Activated CD8-positive, alpha-beta memory T cell treated with anti-CD3 and anti-CD28 coated beads, Interleukin-2, amount 50 U/mL, for 48 hours (primary cell): Measurements from ENCODE around the gene UBR4.
"Not testable (repeated sequence)": the region's sequence is repeated elsewhere in the genome, so short reads cannot be mapped to it uniquely, and the experiment has no call there.

Experiments used
- DNase-seq: peaks from one replicate; pipeline ENCODE4 v3.0.0-alpha.2; 2020

UBR4 gene

GRCh38 chr1:19186001-19186400 is 24.1 kb downstream of the UBR4 start:
- DNase-seq = no peak

DNA sequence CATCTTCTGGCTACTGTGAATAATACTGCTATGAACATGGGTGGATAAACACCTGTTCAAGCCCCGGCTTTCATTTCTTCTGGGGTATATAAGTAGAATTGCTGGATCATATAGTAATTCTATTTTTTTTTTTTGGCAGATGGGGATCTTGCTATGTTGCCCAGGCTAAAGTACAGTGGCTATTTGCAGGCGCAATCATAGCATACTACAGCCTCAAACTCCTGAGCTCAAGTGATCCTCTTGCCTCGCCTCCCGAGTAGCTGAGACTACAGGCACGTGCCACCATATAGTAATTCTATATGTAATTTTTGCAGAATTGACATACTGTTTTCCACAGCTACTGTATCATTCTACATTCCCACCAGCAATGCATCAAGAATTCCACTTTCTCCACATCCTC is 27.8 kb downstream of the UBR4 start:
- no peak for DNase-seq

GRCh38 chr1:19180265-19180657 is 29.8 kb downstream of the UBR4 start:
- not testable (repeated sequence) for DNase-seq

DNA sequence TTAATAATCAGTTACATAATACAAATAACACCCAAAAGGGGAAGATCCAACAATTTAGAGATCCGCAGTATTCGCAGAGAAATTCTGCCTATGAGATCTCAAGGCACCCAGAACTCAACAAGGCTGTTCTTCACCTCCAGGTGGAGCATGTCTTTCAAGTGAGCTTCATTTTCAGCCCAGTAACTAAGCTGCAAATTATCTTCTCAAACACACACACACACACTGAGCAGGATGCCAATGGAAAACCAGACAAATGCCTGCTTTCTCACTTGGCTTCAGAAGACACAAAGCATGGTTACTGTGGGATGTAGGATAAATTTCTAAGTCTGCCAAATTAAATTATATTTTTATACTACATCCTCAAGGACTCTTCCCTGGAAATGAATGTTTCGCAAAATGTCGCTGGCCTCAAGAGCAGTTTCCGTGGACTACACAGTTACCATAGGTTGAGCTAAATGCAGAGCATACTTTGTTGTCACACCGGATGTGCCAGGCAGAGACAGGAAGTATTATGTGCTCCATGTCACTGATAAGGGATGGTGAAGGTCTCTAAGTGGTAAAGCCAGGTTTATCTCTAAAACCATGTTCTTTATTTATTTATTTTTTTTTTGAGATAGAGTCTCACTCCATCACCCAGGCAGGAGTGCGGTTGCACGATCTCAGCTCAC is 30.3 kb downstream of the UBR4 start:
- no peak for DNase-seq

- DNase-seq = no peak
Observed at GRCh38 chr1:19178734-19179398, 31.2 kb downstream of the UBR4 start.

DNA sequence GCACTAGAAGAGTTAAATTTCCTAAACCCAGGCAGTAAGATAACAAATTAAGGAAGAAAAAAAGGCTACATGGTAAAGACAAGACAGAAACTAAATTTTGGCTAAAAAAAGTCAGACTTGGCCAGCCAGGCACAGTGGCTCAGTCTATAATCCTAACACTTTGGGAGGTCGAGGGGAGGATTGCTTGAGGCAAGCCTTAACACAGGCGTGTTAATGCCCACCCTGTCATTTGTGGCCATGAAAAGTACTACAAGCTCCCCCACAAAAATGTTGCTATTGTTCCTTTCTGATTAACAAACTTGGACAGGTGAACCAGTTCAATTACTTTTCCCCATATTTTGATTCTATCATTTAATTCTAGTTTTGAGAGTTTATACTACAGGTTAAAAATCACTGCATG is 32.3 kb downstream of the UBR4 start:
- no peak for DNase-seq

GRCh38 chr1:19169642-19170041 is 40.4 kb downstream of the UBR4 start:
- DNase-seq = no peak

DNA sequence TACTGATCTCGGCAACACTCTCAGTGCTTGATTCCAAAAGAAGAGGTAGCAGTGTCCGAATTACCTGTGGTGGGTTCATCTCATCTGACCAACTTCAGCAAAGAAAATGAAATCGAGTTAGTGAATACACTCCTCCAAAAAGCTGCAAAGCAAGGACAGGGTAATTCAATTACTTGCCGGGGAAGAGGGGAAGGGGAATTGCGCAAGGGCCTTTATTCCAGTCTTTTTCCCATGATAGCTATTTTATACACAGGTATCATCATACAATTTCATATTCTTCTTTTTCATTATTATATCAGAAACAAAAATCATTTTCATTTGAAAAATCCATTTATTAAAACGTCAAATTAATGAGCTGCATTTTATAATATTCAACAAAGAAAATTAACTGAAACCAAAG is 42.9 kb downstream of the UBR4 start:
- no peak for DNase-seq

- no peak for DNase-seq
Observed at GRCh38 chr1:19166066-19166465, 44.0 kb downstream of the UBR4 start.

- DNase-seq = no peak
Observed at GRCh38 chr1:19165501-19165900, 44.6 kb downstream of the UBR4 start.

DNA sequence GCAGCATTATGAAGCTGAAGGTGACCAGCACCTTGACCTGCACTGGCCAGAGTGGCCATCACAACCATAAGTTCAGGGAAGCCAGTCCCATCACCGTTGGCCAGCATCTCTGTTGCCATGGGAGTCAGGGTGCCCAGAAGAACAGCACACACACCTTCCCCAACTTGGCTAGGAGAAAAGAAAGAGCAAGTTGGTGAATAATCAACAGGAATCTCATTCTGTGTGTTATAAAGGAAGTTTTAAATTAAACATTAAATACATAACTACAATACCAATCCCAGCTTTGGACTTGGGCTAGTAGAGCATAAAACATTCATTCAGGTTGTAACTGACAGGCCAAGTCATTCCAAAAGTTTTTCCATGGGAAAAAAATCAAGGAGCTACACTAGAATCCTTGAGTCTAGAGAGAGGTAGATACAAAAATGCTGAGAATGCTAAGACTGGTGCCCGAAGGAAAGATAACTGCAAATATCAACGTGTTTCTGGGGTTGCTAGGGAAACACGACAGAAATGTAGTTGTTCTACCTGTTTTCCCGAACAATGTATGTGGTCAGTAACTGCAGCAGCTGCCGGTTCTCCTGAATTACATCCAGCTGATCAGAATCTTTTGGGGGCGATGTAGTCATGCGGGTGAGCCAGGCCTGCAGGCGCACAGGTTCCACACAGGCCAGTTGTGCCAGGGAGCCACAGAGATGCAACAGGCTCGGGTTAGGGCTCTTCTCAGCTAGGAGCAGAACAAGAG is 45.6 kb downstream of the UBR4 start:
- no peak for DNase-seq

GRCh38 chr1:19163261-19163660 is 46.8 kb downstream of the UBR4 start:
- DNase-seq = no peak

DNA sequence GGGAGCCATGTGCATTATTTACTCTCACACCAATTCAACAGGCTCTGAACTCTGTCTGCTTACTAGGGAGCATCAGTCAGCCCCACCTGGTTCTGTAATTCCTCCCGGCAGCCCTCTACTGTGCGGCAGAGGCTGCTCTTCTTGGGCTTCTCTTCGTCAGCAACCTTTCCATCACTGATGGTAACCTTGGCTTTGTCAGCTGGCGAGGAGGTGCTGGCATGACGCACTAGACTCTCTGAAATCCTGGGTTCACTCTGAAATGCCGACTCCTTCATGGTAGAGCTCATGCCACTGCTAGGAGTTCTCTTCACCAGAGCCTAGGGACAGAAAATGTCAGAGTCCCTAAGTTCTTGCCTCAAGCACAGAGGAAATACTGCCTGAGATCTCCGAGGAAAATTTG is 49.2 kb downstream of the UBR4 start:
- DNase-seq = no peak

GRCh38 chr1:19157653-19158052 is 52.4 kb downstream of the UBR4 start:
- DNase-seq = no peak

DNA sequence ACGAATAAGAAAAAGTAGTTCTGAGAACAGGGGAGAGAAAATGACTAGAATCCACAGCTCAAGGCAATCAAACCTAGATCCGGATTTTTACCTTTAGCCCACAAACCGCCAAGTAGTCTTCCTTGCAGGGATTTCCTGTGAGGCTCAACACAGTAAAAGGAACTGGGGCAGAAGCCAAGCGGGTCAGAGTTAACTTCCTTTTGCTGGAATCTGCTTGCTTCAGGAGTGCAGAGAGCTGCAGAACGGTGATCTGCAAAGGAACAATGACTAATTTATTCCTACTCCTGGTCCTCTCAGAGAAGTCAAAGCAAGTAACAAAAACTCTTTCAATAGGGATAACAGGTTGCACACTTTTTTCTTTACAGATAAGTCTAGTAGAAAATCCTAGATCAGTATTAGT is 53.4 kb downstream of the UBR4 start:
- DNase-seq = no peak

DNA sequence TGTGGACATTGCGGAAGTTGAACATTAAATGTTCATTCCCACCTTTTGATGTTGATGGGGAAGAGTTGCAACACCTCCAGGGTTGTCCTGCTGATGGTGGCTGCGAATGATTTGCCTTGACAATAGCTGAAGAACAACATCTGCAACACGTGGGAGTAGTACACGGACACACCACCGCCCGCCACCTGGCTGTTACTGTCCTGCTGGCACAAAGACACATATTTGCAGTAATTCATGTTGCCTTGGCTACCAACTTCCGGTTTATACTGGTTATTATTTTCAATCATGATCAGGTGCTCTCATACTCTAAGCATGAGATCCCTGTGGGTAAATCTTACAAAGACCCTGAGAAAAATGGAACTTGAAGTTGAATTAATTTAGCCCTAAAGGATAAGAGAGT is 55.2 kb downstream of the UBR4 start:
- no peak for DNase-seq

GRCh38 chr1:19153169-19153568 is 56.9 kb downstream of the UBR4 start:
- no peak for DNase-seq

DNA sequence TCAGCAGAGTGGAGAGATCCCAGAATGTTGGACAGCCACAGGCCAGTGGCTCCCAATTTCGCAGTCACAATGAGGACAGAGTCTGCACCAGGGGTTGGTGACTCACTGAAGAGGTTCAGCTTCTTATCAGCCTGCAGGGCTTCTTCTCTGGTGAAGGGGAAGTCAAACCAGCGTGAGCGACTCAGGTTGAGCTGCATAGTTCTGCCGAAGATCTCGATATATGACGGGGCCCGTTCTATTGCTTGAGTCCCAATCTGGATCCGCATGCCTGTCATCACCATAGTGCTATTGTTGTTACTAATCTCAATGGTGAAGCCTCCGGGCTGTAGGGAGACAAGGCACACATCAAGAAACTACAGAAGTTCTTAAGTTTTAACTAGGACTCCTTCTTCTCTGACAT is 58.5 kb downstream of the UBR4 start:
- no peak for DNase-seq

DNA sequence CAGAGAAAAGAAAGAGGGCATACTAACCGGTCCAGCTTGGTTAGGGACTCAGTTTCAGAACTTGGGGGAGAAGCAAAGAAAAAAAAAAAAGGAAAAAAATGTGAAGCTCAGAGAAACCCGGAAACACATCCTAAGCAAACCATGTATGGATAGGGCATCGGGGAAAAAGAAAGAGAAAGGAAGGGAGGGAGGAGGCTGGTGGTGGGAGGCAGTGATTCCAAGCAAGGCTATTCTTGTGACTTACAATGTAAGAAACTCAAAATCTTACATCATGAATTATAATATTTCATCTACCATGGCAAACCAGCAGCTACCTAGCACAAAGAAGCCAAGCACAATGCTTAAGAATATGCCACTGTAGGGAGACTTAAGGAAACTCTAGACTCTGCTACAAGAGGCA is 60.3 kb downstream of the UBR4 start:
- DNase-seq = no peak

- DNase-seq = no peak
Observed at GRCh38 chr1:19140465-19140864, 69.6 kb downstream of the UBR4 start.

DNA sequence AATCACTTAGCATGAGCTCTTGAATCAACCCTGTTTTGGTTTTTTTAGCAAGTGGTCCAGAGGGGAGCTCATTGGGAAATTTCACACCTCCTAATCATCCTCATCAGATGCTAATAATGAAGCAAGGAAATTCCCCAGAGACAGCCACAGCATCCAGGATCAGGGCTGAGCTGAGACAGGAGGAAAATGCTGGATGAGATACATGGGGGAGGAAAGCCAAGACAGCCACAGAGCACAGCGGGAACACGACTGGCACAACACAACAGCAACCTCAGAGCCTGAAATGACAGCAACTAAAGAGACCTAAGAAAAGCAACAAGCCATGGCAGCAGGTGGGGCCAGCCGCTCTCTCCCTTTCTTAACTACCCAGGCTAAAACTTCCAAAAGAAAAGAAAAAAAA is 70.4 kb downstream of the UBR4 start:
- no peak for DNase-seq

DNA sequence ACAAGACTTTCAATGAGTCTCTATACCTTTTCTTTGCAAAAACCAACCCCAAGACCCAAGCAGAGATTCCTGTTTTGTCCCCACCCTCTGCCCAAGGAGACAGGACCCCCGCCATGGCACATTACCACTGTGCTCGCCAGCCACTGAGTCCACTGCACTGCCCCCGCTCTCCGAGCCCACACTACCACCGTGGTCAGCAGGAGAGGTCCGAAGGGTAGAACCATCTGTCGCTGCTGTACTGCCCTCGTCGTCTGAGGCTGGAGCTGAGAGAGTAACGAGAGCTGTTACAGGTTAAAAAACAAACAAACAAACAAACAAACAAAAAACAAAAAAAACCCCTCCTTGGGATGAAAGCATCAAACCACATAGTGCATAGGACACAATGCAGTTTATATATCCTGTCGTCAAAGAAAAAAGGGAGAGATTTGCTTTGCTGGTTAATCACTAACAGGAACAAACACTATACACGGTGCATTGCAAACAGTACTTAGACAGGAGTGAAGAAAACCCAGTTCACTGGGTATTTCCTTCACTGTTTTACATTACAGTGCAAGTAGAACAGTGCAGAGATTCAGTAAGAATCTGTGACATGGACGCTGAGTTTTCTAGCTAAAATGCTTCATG is 71.0 kb downstream of the UBR4 start:
- DNase-seq = no peak

DNA sequence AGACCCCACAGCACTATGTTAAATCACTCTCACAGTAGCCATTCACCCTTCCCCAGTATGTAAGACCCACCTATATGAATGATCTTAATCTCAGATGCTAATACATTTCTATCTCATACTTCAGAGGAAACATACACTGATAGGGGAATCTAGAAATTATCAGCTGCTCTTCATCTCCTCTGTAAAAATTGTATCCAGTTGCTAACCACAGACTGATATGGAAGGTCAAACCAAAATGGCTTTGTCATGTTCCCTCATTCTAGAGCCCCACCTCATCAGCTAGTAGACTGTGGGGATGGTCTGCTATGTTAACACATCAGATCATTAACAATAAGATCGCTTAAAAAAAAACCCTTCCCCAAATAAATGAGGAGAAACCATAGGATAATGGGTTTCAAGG is 71.7 kb downstream of the UBR4 start:
- no peak for DNase-seq

GRCh38 chr1:19137158-19137557 is 72.9 kb downstream of the UBR4 start:
- no peak for DNase-seq
